ENCODE results near the gene RNF223. TPM values are rescaled to one million over a fixed set of nuclear protein-coding genes. Genes with fewer than 3 reads are reported as not detected.
"Not testable (repeated sequence)": the region's sequence is repeated elsewhere in the genome, so short reads cannot be mapped to it uniquely, and the experiment has no call there.

The RNF223 gene
- total RNA-seq, 1 donor from 2014 or later = not detected

GRCh38 chr1:1037366-1038327, 36.5 kb downstream of the RNF223 start:
- Histone ChIP-seq H3K27me3 (ENCODE audit: control insufficient read depth in 3 of 3, insufficient read depth in 3 of 3, low read length in 3 of 3) (peaks cover 56 to 65% (median 60%) of the 10 kb centered on the region in 3 donors), H3K9ac (ENCODE audit: low read depth in 1 of 3, low read length in 3 of 3) (no peak overlapping the region), H3K36me3 (ENCODE audit: control insufficient read depth in 3 of 3, insufficient read depth in 3 of 3, low read length in 3 of 3) (no peaks in the 10 kb centered on the region), H3K4me3 (ENCODE audit: low read length in 3 of 3) (no peak overlapping the region), H3K27ac (ENCODE audit: low read depth, low read length) (no peak overlapping the region), H3K4me1 (ENCODE audit: control insufficient read depth in 3 of 3, insufficient read depth in 3 of 3, low read length in 3 of 3) (peaks cover 5 to 28% (median 16%) of the 10 kb centered on the region in 3 donors), H3K9me3 (ENCODE audit: control insufficient read depth in 3 of 3, low read length in 3 of 3) (no peaks in the 10 kb centered on the region)

- Histone ChIP-seq H3K27me3 (ENCODE audit: control insufficient read depth in 3 of 3, insufficient read depth in 3 of 3, low read length in 3 of 3) (peaks cover 63 to 69% (median 68%) of the 10 kb centered on the region in 3 donors), H3K9ac (ENCODE audit: low read depth in 1 of 3, low read length in 3 of 3) (no peak overlapping the region), H3K4me1 (ENCODE audit: control insufficient read depth in 3 of 3, insufficient read depth in 3 of 3, low read length in 3 of 3) (peaks cover 9 to 31% (median 18%) of the 10 kb centered on the region in 3 donors), H3K27ac (ENCODE audit: low read depth, low read length) (no peak overlapping the region), H3K9me3 (ENCODE audit: control insufficient read depth in 3 of 3, low read length in 3 of 3) (no peaks in the 10 kb centered on the region), H3K4me3 (ENCODE audit: low read length in 3 of 3) (no peak overlapping the region), H3K36me3 (ENCODE audit: control insufficient read depth in 3 of 3, insufficient read depth in 3 of 3, low read length in 3 of 3) (no peaks in the 10 kb centered on the region)
Observed at GRCh38 chr1:1035291-1035943, 38.7 kb downstream of the RNF223 start.

GRCh38 chr1:1034439-1034781, 39.7 kb downstream of the RNF223 start:
- H3K36me3 ChIP-seq (ENCODE audit: control insufficient read depth in 3 of 3, insufficient read depth in 3 of 3, low read length in 3 of 3) = no peaks in the 10 kb centered on the region
- H3K27me3 ChIP-seq (ENCODE audit: control insufficient read depth in 3 of 3, insufficient read depth in 3 of 3, low read length in 3 of 3) = peaks cover 54 to 59% (median 59%) of the 10 kb centered on the region in 3 donors
- no peak overlapping the region for H3K4me3 ChIP-seq (ENCODE audit: low read length in 3 of 3)
- no peak overlapping the region for H3K27ac ChIP-seq (ENCODE audit: low read depth, low read length)
- H3K9me3 ChIP-seq (ENCODE audit: control insufficient read depth in 3 of 3, low read length in 3 of 3) = no peaks in the 10 kb centered on the region
- H3K4me1 ChIP-seq (ENCODE audit: control insufficient read depth in 3 of 3, insufficient read depth in 3 of 3, low read length in 3 of 3) = peaks cover 9 to 22% (median 12%) of the 10 kb centered on the region in 3 donors
- peak overlapping the region in 1 of 3 donors; percentile 45 for H3K9ac ChIP-seq (ENCODE audit: low read depth in 1 of 3, low read length in 3 of 3)

GRCh38 chr1:1033731-1034438, 40.2 kb downstream of the RNF223 start:
- no peaks in the 10 kb centered on the region for H3K9me3 ChIP-seq (ENCODE audit: control insufficient read depth in 3 of 3, low read length in 3 of 3)
- H3K4me1 ChIP-seq (ENCODE audit: control insufficient read depth in 3 of 3, insufficient read depth in 3 of 3, low read length in 3 of 3) = peaks cover 9 to 18% (median 12%) of the 10 kb centered on the region in 3 donors
- H3K4me3 ChIP-seq (ENCODE audit: low read length in 3 of 3) = no peak overlapping the region
- peaks cover 49 to 54% (median 54%) of the 10 kb centered on the region in 3 donors for H3K27me3 ChIP-seq (ENCODE audit: control insufficient read depth in 3 of 3, insufficient read depth in 3 of 3, low read length in 3 of 3)
- no peaks in the 10 kb centered on the region for H3K36me3 ChIP-seq (ENCODE audit: control insufficient read depth in 3 of 3, insufficient read depth in 3 of 3, low read length in 3 of 3)
- no peak overlapping the region for H3K27ac ChIP-seq (ENCODE audit: low read depth, low read length)
- H3K9ac ChIP-seq (ENCODE audit: low read depth in 1 of 3, low read length in 3 of 3) = peak overlapping the region in 1 of 3 donors; percentile 45

GRCh38 chr1:1033009-1033587, 41.0 kb downstream of the RNF223 start:
- Histone ChIP-seq H3K9ac (ENCODE audit: low read depth in 1 of 3, low read length in 3 of 3) (peak overlapping the region in 1 of 3 donors; percentile 16), H3K4me3 (ENCODE audit: low read length in 3 of 3) (peak overlapping the region in 1 of 3 donors; percentile 41), H3K27me3 (ENCODE audit: control insufficient read depth in 3 of 3, insufficient read depth in 3 of 3, low read length in 3 of 3) (peaks cover 42 to 46% (median 46%) of the 10 kb centered on the region in 3 donors), H3K27ac (ENCODE audit: low read depth, low read length) (no peak overlapping the region), H3K36me3 (ENCODE audit: control insufficient read depth in 3 of 3, insufficient read depth in 3 of 3, low read length in 3 of 3) (no peaks in the 10 kb centered on the region), H3K4me1 (ENCODE audit: control insufficient read depth in 3 of 3, insufficient read depth in 3 of 3, low read length in 3 of 3) (peaks cover 9 to 18% (median 12%) of the 10 kb centered on the region in 3 donors), H3K9me3 (ENCODE audit: control insufficient read depth in 3 of 3, low read length in 3 of 3) (no peaks in the 10 kb centered on the region)

- Histone ChIP-seq H3K36me3 (ENCODE audit: control insufficient read depth in 3 of 3, insufficient read depth in 3 of 3, low read length in 3 of 3) (no peaks in the 10 kb centered on the region), H3K9me3 (ENCODE audit: control insufficient read depth in 3 of 3, low read length in 3 of 3) (no peaks in the 10 kb centered on the region), H3K4me1 (ENCODE audit: control insufficient read depth in 3 of 3, insufficient read depth in 3 of 3, low read length in 3 of 3) (peaks cover 9 to 18% (median 12%) of the 10 kb centered on the region in 3 donors), H3K4me3 (ENCODE audit: low read length in 3 of 3) (no peak overlapping the region), H3K9ac (ENCODE audit: low read depth in 1 of 3, low read length in 3 of 3) (peak overlapping the region in 1 of 3 donors; percentile 45), H3K27me3 (ENCODE audit: control insufficient read depth in 3 of 3, insufficient read depth in 3 of 3, low read length in 3 of 3) (peaks cover 35 to 39% (median 39%) of the 10 kb centered on the region in 3 donors), H3K27ac (ENCODE audit: low read depth, low read length) (no peak overlapping the region)
Observed at GRCh38 chr1:1032424-1032823, 41.7 kb downstream of the RNF223 start.

GRCh38 chr1:1031659-1032235, 42.4 kb downstream of the RNF223 start:
- Histone ChIP-seq H3K4me3 (ENCODE audit: low read length in 3 of 3) (no peak overlapping the region), H3K9me3 (ENCODE audit: control insufficient read depth in 3 of 3, low read length in 3 of 3) (no peaks in the 10 kb centered on the region), H3K27me3 (ENCODE audit: control insufficient read depth in 3 of 3, insufficient read depth in 3 of 3, low read length in 3 of 3) (peaks cover 32 to 36% (median 35%) of the 10 kb centered on the region in 3 donors), H3K9ac (ENCODE audit: low read depth in 1 of 3, low read length in 3 of 3) (no peak overlapping the region), H3K4me1 (ENCODE audit: control insufficient read depth in 3 of 3, insufficient read depth in 3 of 3, low read length in 3 of 3) (peaks cover 9 to 18% (median 12%) of the 10 kb centered on the region in 3 donors), H3K36me3 (ENCODE audit: control insufficient read depth in 3 of 3, insufficient read depth in 3 of 3, low read length in 3 of 3) (no peaks in the 10 kb centered on the region), H3K27ac (ENCODE audit: low read depth, low read length) (no peak overlapping the region)

GRCh38 chr1:1030867-1031658, 43.0 kb downstream of the RNF223 start:
- not testable (repeated sequence) for H3K9ac ChIP-seq (ENCODE audit: low read depth in 1 of 3, low read length in 3 of 3); H3K27ac ChIP-seq (ENCODE audit: low read depth, low read length); H3K4me3 ChIP-seq (ENCODE audit: low read length in 3 of 3); H3K36me3 ChIP-seq (ENCODE audit: control insufficient read depth in 3 of 3, insufficient read depth in 3 of 3, low read length in 3 of 3); H3K9me3 ChIP-seq (ENCODE audit: control insufficient read depth in 3 of 3, low read length in 3 of 3)
- Histone ChIP-seq H3K4me1 (ENCODE audit: control insufficient read depth in 3 of 3, insufficient read depth in 3 of 3, low read length in 3 of 3) (peaks cover 9 to 18% (median 12%) of the 10 kb centered on the region in 3 donors), H3K27me3 (ENCODE audit: control insufficient read depth in 3 of 3, insufficient read depth in 3 of 3, low read length in 3 of 3) (peaks cover 27 to 32% (median 30%) of the 10 kb centered on the region in 3 donors)

Measured in skeletal muscle tissue (tissue), 4 donors.